GM23338 (cell line): Measurements from ENCODE around the gene SRGAP1. TPM values are rescaled to one million over a fixed set of nuclear protein-coding genes. Genes with fewer than 3 reads are reported as not detected.

Source experiments
- ATAC-seq: fragments of 200-7000 bp; cut with Tn5 transposase; 3 replicates; pipeline ENCODE4 v1.9.1; 2020
- DNase-seq: peaks from one replicate; pipeline ENCODE4 v3.0.0-alpha.2; 2015; ENCODE audit warnings: low spot score
- H2AFZ ChIP-seq: fragments of 200-600 bp; sonication (generic); 2 replicates; pipeline ENCODE4 v1.8.0; 2016; ENCODE audit warnings: antibody characterized with exemption, mild to moderate bottlenecking, moderate library complexity
- H3F3A ChIP-seq: fragments of 200-600 bp; sonication (generic); replicated peaks from 2 replicates; pipeline ENCODE4 v1.8.0; 2017; ENCODE audit warnings: antibody characterized with exemption, mixed run types, low read depth
- H3K27ac ChIP-seq: fragments of 200-600 bp; sonication (generic); 2 replicates; pipeline ENCODE4 v1.6.1; 2016; ENCODE audit warnings: low read depth
- H3K27me3 ChIP-seq: fragments of 200-600 bp; sonication (generic); 2 replicates; pipeline ENCODE4 v1.8.0; 2016; ENCODE audit warnings: mild to moderate bottlenecking, mixed run types, moderate library complexity; ENCODE audit not compliant: insufficient read depth
- H3K36me3 ChIP-seq: fragments of 200-600 bp; sonication (generic); 2 replicates; pipeline ENCODE4 v1.8.0; 2016; ENCODE audit warnings: mild to moderate bottlenecking; ENCODE audit not compliant: insufficient read depth
- H3K4me1 ChIP-seq: fragments of 200-600 bp; sonication (generic); 2 replicates; pipeline ENCODE4 v1.8.0; 2016; ENCODE audit warnings: mild to moderate bottlenecking, moderate library complexity; ENCODE audit not compliant: insufficient read depth
- H3K4me2 ChIP-seq: fragments of 200-600 bp; sonication (generic); 2 replicates; pipeline ENCODE4 v1.7.1; 2017; ENCODE audit warnings: mixed run types
- H3K4me3 ChIP-seq: fragments of 200-600 bp; sonication (generic); 2 replicates; pipeline ENCODE4 v1.6.1; 2016; ENCODE audit warnings: mixed run types
- H3K79me2 ChIP-seq: fragments of 200-600 bp; sonication (generic); replicated peaks from 2 replicates; pipeline ENCODE4 v1.8.0; 2017; ENCODE audit warnings: mild to moderate bottlenecking; ENCODE audit not compliant: insufficient read depth
- H3K9me2 ChIP-seq: fragments of 200-600 bp; sonication (generic); 2 replicates; pipeline ENCODE4 v1.8.0; 2017; ENCODE audit not compliant: insufficient read depth
- H4K20me1 ChIP-seq: fragments of 200-600 bp; sonication (generic); replicated peaks from 2 replicates; pipeline ENCODE4 v1.8.0; 2017; ENCODE audit warnings: mild to moderate bottlenecking; ENCODE audit not compliant: insufficient read depth
- H3K27ac Mint-ChIP-seq: 2 replicates; pipeline ENCODE4 v1.8.0; 2020; ENCODE audit warnings: inconsistent platforms, mild to moderate bottlenecking, moderate library complexity, mixed read lengths
- H3K27me3 Mint-ChIP-seq: 3 replicates; pipeline ENCODE4 v1.8.0; 2022; ENCODE audit warnings: low read depth, mild to moderate bottlenecking, moderate library complexity, mixed read lengths, inconsistent platforms; ENCODE audit not compliant: insufficient read depth, poor library complexity
- H3K36me3 Mint-ChIP-seq: 3 replicates; pipeline ENCODE4 v1.8.0; 2021; ENCODE audit warnings: low read depth, mild to moderate bottlenecking, inconsistent platforms, moderate library complexity, mixed read lengths
- H3K4me1 Mint-ChIP-seq: 3 replicates; pipeline ENCODE4 v1.8.0; 2020; ENCODE audit warnings: mild to moderate bottlenecking, inconsistent platforms, mixed read lengths
- H3K4me3 Mint-ChIP-seq: 3 replicates; pipeline ENCODE4 v1.8.0; 2021; ENCODE audit warnings: moderate library complexity, mild to moderate bottlenecking, inconsistent platforms, mixed read lengths
- H3K9me3 Mint-ChIP-seq: 3 replicates; pipeline ENCODE4 v1.8.0; 2020; ENCODE audit warnings: moderate library complexity, mild to moderate bottlenecking, inconsistent platforms, mixed read lengths
- CREB1 ChIP-seq: fragments of 250-450 bp; sonication (Bioruptor Pico); IDR thresholded peaks from 2 replicates; pipeline ENCODE4 v1.5.0; 2020; ENCODE audit warnings: low read depth, mild to moderate bottlenecking, moderate library complexity
- CTCF ChIP-seq, 2 experiments: fragments of 200-600 bp in 1 of 2; sonication (generic) in 1 of 2; conservative IDR thresholded peaks; 2 replicates each; pipeline versions ENCODE4 v1.5.1 to v1.6.1; 2016 to 2017; ENCODE audit warnings: antibody characterized with exemption in 2 of 2, low read depth in 2 of 2, mild to moderate bottlenecking in 2 of 2, moderate library complexity in 1 of 2
- EZH2 ChIP-seq: fragments of 200-600 bp; sonication (generic); IDR thresholded peaks from one replicate; pipeline ENCODE4 v1.8.0; 2017; ENCODE audit warnings: antibody characterized with exemption, mild to moderate bottlenecking, low read depth; ENCODE audit not compliant: unreplicated experiment
- EZH2phosphoT487 ChIP-seq: fragments of 200-600 bp; sonication (generic); IDR thresholded peaks from one replicate; pipeline ENCODE4 v1.8.1; 2018; ENCODE audit warnings: antibody characterized with exemption; ENCODE audit not compliant: unreplicated experiment
- JUNB ChIP-seq: IDR thresholded peaks from one replicate; pipeline ENCODE4 v1.6.1; 2016; ENCODE audit warnings: antibody characterized with exemption; ENCODE audit not compliant: unreplicated experiment
- NANOG ChIP-seq: IDR thresholded peaks from 2 replicates; pipeline ENCODE4 v1.6.1; 2016; ENCODE audit warnings: antibody characterized with exemption, borderline replicate concordance
- POLR2AphosphoS5 ChIP-seq: IDR thresholded peaks from 2 replicates; pipeline ENCODE4 v1.6.1; 2016; ENCODE audit warnings: antibody characterized with exemption, low read depth
- REST ChIP-seq: IDR thresholded peaks from one replicate; pipeline ENCODE4 v1.6.1; 2018; ENCODE audit warnings: antibody characterized with exemption; ENCODE audit not compliant: unreplicated experiment
- STAT1 ChIP-seq: IDR thresholded peaks from one replicate; pipeline ENCODE4 v1.6.1; 2016; ENCODE audit warnings: antibody characterized with exemption; ENCODE audit not compliant: unreplicated experiment
- ZNF114 ChIP-seq: fragments of 250-450 bp; sonication (Bioruptor Pico); IDR thresholded peaks from 2 replicates; pipeline ENCODE4 v1.5.0; 2020; ENCODE audit warnings: mild to moderate bottlenecking, moderate library complexity
- ZNF331 ChIP-seq: fragments of 250-450 bp; sonication (Bioruptor Pico); IDR thresholded peaks from 2 replicates; pipeline ENCODE4 v1.5.0; 2020; ENCODE audit warnings: low read depth, mild to moderate bottlenecking, moderate library complexity
- polyA plus RNA-seq: library from polyadenylated mRNA; unstranded; fragments of >200 nt; fragmentation: Nextera tagmentation; extraction: Ambion mirVana; gene quantifications from 2 replicates; pipeline ENCODE4 v1.2.1, GENCODE V29; 2016
- total RNA-seq: library from RNA; depleted of rRNA; stranded (reverse); fragments of >200 nt; shearing (Covaris generic); gene quantifications from 2 replicates; pipeline ENCODE4 v1.2.3, GENCODE V29; 2014
- TF ChIP-seq, protein P1 (sequence below): IDR thresholded peaks from 2 replicates; pipeline ENCODE4 v1.6.1; 2016; ENCODE audit warnings: antibody characterized with exemption
- TF ChIP-seq, protein P2 (sequence below): fragments of 250-450 bp; sonication (Bioruptor Pico); IDR thresholded peaks from 2 replicates; pipeline ENCODE4 v1.5.0; 2020; ENCODE audit warnings: mild to moderate bottlenecking, moderate library complexity

The SRGAP1 gene
- total and polyA plus RNA-seq, 2 experiments from 2014 or later, result 6.1 to 8.1 TPM

DNA sequence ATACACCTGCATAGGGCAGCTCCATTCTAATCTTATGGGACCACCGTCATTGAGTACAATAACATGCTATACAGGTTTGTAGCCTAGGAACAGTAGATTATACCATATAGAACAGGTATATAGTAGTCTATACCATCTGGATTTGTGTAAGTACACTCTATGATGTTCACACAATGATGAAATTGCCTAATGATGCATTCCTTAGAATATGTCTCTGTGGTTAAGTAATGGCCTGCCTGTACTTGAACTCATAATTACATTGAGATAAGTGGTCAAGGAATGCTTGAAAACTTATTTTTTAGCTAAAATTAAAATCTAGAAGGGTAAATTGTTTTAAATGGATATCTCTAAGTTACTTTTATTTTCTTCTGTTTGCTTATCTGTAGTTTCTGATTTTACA is 152.7 kb downstream of the SRGAP1 start:
- Histone ChIP-seq H3K79me2 (no peaks in the 10 kb centered on the region), H3K27me3 (no peaks in the 10 kb centered on the region), H3K4me2 (no peak overlapping the region), H3K9me2 (no peaks in the 10 kb centered on the region), H4K20me1 (no peaks in the 10 kb centered on the region), H3F3A (no peaks in the 10 kb centered on the region), H3K36me3 (no peaks in the 10 kb centered on the region), H2AFZ (no peak overlapping the region), H3K4me3 (no peak overlapping the region), H3K4me1 (peaks cover 10% of the 10 kb centered on the region; the same call in 1 of the 2 replicates), H3K27ac (no peak overlapping the region)
- TF ChIP-seq ZNF114 (CRISPR knock-in tag), result no peak
- TF ChIP-seq EZH2, result no peak
- TF ChIP-seq NANOG, result no peak
- TF ChIP-seq, protein P1, sequence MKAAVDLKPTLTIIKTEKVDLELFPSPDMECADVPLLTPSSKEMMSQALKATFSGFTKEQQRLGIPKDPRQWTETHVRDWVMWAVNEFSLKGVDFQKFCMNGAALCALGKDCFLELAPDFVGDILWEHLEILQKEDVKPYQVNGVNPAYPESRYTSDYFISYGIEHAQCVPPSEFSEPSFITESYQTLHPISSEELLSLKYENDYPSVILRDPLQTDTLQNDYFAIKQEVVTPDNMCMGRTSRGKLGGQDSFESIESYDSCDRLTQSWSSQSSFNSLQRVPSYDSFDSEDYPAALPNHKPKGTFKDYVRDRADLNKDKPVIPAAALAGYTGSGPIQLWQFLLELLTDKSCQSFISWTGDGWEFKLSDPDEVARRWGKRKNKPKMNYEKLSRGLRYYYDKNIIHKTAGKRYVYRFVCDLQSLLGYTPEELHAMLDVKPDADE, result no peak
- TF ChIP-seq, protein P2, sequence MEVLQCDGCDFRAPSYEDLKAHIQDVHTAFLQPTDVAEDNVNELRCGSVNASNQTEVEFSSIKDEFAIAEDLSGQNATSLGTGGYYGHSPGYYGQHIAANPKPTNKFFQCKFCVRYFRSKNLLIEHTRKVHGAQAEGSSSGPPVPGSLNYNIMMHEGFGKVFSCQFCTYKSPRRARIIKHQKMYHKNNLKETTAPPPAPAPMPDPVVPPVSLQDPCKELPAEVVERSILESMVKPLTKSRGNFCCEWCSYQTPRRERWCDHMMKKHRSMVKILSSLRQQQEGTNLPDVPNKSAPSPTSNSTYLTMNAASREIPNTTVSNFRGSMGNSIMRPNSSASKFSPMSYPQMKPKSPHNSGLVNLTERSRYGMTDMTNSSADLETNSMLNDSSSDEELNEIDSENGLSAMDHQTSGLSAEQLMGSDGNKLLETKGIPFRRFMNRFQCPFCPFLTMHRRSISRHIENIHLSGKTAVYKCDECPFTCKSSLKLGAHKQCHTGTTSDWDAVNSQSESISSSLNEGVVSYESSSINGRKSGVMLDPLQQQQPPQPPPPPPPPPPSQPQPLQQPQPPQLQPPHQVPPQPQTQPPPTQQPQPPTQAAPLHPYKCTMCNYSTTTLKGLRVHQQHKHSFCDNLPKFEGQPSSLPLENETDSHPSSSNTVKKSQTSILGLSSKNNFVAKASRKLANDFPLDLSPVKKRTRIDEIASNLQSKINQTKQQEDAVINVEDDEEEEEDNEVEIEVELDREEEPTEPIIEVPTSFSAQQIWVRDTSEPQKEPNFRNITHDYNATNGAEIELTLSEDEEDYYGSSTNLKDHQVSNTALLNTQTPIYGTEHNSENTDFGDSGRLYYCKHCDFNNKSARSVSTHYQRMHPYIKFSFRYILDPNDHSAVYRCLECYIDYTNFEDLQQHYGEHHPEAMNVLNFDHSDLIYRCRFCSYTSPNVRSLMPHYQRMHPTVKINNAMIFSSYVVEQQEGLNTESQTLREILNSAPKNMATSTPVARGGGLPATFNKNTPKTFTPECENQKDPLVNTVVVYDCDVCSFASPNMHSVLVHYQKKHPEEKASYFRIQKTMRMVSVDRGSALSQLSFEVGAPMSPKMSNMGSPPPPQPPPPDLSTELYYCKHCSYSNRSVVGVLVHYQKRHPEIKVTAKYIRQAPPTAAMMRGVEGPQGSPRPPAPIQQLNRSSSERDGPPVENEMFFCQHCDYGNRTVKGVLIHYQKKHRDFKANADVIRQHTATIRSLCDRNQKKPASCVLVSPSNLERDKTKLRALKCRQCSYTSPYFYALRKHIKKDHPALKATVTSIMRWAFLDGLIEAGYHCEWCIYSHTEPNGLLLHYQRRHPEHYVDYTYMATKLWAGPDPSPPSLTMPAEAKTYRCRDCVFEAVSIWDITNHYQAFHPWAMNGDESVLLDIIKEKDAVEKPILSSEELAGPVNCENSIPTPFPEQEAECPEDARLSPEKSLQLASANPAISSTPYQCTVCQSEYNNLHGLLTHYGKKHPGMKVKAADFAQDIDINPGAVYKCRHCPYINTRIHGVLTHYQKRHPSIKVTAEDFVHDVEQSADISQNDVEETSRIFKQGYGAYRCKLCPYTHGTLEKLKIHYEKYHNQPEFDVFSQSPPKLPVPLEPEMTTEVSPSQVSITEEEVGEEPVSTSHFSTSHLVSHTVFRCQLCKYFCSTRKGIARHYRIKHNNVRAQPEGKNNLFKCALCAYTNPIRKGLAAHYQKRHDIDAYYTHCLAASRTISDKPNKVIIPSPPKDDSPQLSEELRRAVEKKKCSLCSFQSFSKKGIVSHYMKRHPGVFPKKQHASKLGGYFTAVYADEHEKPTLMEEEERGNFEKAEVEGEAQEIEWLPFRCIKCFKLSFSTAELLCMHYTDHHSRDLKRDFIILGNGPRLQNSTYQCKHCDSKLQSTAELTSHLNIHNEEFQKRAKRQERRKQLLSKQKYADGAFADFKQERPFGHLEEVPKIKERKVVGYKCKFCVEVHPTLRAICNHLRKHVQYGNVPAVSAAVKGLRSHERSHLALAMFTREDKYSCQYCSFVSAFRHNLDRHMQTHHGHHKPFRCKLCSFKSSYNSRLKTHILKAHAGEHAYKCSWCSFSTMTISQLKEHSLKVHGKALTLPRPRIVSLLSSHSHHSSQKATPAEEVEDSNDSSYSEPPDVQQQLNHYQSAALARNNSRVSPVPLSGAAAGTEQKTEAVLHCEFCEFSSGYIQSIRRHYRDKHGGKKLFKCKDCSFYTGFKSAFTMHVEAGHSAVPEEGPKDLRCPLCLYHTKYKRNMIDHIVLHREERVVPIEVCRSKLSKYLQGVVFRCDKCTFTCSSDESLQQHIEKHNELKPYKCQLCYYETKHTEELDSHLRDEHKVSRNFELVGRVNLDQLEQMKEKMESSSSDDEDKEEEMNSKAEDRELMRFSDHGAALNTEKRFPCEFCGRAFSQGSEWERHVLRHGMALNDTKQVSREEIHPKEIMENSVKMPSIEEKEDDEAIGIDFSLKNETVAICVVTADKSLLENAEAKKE (CRISPR knock-in tag), result no peak
- TF ChIP-seq EZH2phosphoT487, result no peak
- no peak for TF ChIP-seq JUNB
- no peak for TF ChIP-seq REST
- no peak for TF ChIP-seq POLR2AphosphoS5
- TF ChIP-seq ZNF331 (CRISPR knock-in tag), result no peak
- no peak for TF ChIP-seq STAT1
- no peak for TF ChIP-seq CTCF (conservative IDR thresholded peaks at IDR 0.05; ENCODE audit: low read depth in 2 of 2)
- no peak for TF ChIP-seq CREB1 (CRISPR knock-in tag)
- no peak overlapping the region for H3K4me3 Mint-ChIP-seq
- H3K27ac Mint-ChIP-seq, result no peak overlapping the region
- ATAC-seq, result no peak
- no peaks in the 10 kb centered on the region for H3K27me3 Mint-ChIP-seq
- H3K4me1 Mint-ChIP-seq, result peaks cover 15% of the 10 kb centered on the region; the same call in 2 of the 3 replicates
- H3K9me3 Mint-ChIP-seq, result no peaks in the 10 kb centered on the region
- no peaks in the 10 kb centered on the region; the same call in 2 of the 3 replicates for H3K36me3 Mint-ChIP-seq
- DNase-seq, result no peak
